GM12872 (cell line): ENCODE data around the gene DOCK7.

Source experiments
- CTCF ChIP-seq: IDR thresholded peaks from 3 replicates; pipeline ENCODE4 v1.5.1; 2011; ENCODE audit warnings: low read depth, mild to moderate bottlenecking, low read length, moderate library complexity; ENCODE audit not compliant: insufficient read depth

Gene DOCK7

GRCh38 chr1:62476525-62477219 lies 211.5 kb downstream of the DOCK7 start:
- no peak for TF ChIP-seq CTCF

GRCh38 chr1:62467092-62467491 lies 221.1 kb downstream of the DOCK7 start:
- TF ChIP-seq CTCF: no peak

- TF ChIP-seq CTCF: no peak
Observed at GRCh38 chr1:62462370-62462769, 225.8 kb downstream of the DOCK7 start.

GRCh38 chr1:62457955-62458354 lies 230.2 kb downstream of the DOCK7 start:
- no peak for TF ChIP-seq CTCF

- TF ChIP-seq CTCF: no peak
Observed at GRCh38 chr1:62452951-62453350, 235.2 kb downstream of the DOCK7 start.

GRCh38 chr1:62450301-62450700 lies 237.9 kb downstream of the DOCK7 start:
- TF ChIP-seq CTCF: no peak

DNA sequence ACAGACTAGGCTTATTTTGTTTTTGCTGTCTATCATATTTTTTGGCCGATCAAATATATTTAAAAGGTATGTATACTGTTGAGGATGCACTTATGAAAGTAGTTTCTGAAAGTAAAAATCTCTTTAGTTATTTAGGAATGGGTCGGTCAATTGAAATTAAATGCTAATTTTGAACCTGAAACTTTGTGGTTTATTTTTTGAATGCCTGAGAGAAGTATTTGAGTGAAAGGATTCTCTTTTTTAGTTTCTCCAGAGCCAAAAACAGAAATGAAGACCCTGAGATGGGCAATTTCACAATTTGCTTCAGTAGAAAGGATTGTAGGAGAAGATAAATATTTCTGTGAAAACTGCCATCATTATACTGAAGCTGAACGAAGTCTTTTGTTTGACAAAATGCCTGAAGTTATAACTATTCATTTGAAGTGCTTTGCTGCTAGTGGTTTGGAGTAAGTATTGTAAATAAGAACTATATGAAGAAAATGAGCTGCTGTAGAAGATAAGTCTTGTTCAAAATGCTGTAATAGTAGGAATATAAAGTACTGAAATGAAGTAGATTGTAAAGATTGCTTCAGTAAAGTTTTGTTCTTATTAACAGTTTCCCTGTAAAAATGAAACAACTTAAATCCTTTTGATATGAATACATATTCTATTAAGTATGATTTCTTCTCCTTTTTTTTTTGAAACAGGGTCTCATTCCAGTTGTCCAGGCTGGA lies 239.8 kb downstream of the DOCK7 start:
- no peak for TF ChIP-seq CTCF
